Spleen (tissue), 11 donors: ENCODE measurements around the gene APRT. TPM values are rescaled to one million over a fixed set of nuclear protein-coding genes. Genes with fewer than 3 reads are reported as not detected.
A peak's percentile ranks its signal among the peaks of the same experiment; 100 is the strongest.

Experiments used
- DNase-seq: peaks from one replicate; pipeline ENCODE4 v3.0.0-alpha.2; 2020
- H3K27ac ChIP-seq, 8 donors: fragments of 200-600 bp; sonication (generic) in 7 of 8; 1 replicate in 4 of 8; 2 replicates in 4 of 8; pipeline versions ENCODE4 v1.5.0 to v1.8.0; 2016 to 2021; ENCODE audit warnings: inconsistent platforms in 4 of 8, mild to moderate bottlenecking in 4 of 8, moderate library complexity in 1 of 8
- H3K27me3 ChIP-seq, 7 donors: fragments of 200-600 bp; sonication (generic) in 6 of 7; replicated peaks in 1 of 7; 1 replicate in 4 of 7; 2 replicates in 3 of 7; pipeline versions ENCODE4 v1.5.0 to v1.8.0; 2016 to 2021; ENCODE audit warnings: inconsistent platforms in 3 of 7, mild to moderate bottlenecking in 1 of 7
- H3K36me3 ChIP-seq, 6 donors: fragments of 200-600 bp; sonication (generic) in 5 of 6; 1 replicate in 4 of 6; 2 replicates in 2 of 6; pipeline versions ENCODE4 v1.5.0 to v1.8.0; 2016 to 2021; ENCODE audit warnings: inconsistent platforms in 2 of 6
- H3K4me1 ChIP-seq, 6 donors: fragments of 200-600 bp; sonication (generic) in 5 of 6; 1 replicate in 3 of 6; 2 replicates in 3 of 6; pipeline versions ENCODE4 v1.5.0 to v1.8.0; 2016 to 2021; ENCODE audit warnings: inconsistent platforms in 3 of 6
- H3K4me3 ChIP-seq, 8 donors: fragments of 200-600 bp; sonication (generic) in 7 of 8; 1 replicate in 4 of 8; 2 replicates in 4 of 8; pipeline versions ENCODE4 v1.5.0 to v1.8.0; 2016 to 2021; ENCODE audit warnings: inconsistent platforms in 4 of 8, mild to moderate bottlenecking in 4 of 8, moderate library complexity in 2 of 8
- H3K9me3 ChIP-seq, 8 donors: fragments of 200-600 bp; sonication (generic) in 7 of 8; 1 replicate in 4 of 8; 2 replicates in 4 of 8; pipeline versions ENCODE4 v1.5.0 to v1.8.0; 2016 to 2021; ENCODE audit warnings: inconsistent platforms in 4 of 8
- CTCF ChIP-seq, 11 experiments: fragments of 200-600 bp in 7 of 11; fragments of 450-650 bp in 4 of 11; sonication (generic) in 4 of 11; IDR thresholded peaks in 8 of 11; conservative IDR thresholded peaks in 3 of 11; 1 replicate in 7 of 11; 2 replicates in 4 of 11; pipeline versions ENCODE4 v1.4.0 to v1.8.0; 2016 to 2021; ENCODE audit warnings: antibody characterized with exemption in 11 of 11, inconsistent platforms in 4 of 11, mild to moderate bottlenecking in 1 of 11
- POLR2A ChIP-seq, 3 donors: fragments of 450-650 bp; IDR thresholded peaks; one replicate each; pipeline ENCODE4 v1.5.1; 2017; ENCODE audit warnings: antibody characterized with exemption in 3 of 3, mild to moderate bottlenecking in 1 of 3
- POLR2AphosphoS5 ChIP-seq, 3 donors: sonication (generic); formaldehyde crosslinking; IDR thresholded peaks; one replicate each; pipeline ENCODE4 v1.5.1; 2017; ENCODE audit warnings: antibody characterized with exemption in 3 of 3
- WGBS, 5 donors: extraction: QIAGEN DNeasy Blood & Tissue Kit in 3 of 5; methylation state at CpG; one replicate each; pipeline versions ENCODE4 v1.1.5 to v1.1.7; 2013 to 2018; 5-methylcytosine and 5-hydroxymethylcytosine counted together
- intact Hi-C: fragments of 100-400 bp; cut with DNase I; formaldehyde crosslinking; loops from one replicate; pipeline ENCODE4 v1.15.0; 2023; ENCODE audit warnings: low total_unique reads
- polyA plus RNA-seq, 3 donors: library from polyadenylated mRNA; stranded (reverse); fragments of 200-250 nt; gene quantifications; one replicate each; pipeline ENCODE4 v1.2.1, GENCODE V29; 2013
- total RNA-seq, 7 donors: library from RNA; depleted of rRNA in 3 of 7; stranded (reverse); fragments of >200 nt in 3 of 7; fragmentation: NEBNext Ultra II Directional in 4 of 7; extraction: Animal tissue kit (Norgen Biotek cat#: 25700) in 4 of 7; gene quantifications; one replicate each; pipeline versions ENCODE4 v1.1.0 to v1.2.1, GENCODE V29; 2016 to 2021
- donor health status: healthy with polysubstance abuse.
- donor health status: DM: no; HTN: no; CAD: no; lungs with moderate emphysema.
- donor health status: DM: no; HTN: no; CAD: no.
- donor health status: Bipolar disorder and iron deficiency.
- donor health status: healthy.
- donor health status: DM: no; HTN: no; CAD: no.
- donor health status: DM: yes; HTN: yes; CAD: no.

APRT gene
- total and polyA plus RNA-seq, 10 donors: 84.1 to 259 (median 102) TPM

GRCh38 chr16:88822281-88823040 is 10.7 kb upstream of the APRT start:
- Histone ChIP-seq H3K27me3 (no peaks in the 10 kb centered on the region), H3K4me3 (no peak overlapping the region), H3K27ac (no peak overlapping the region), H3K36me3 (peaks cover 0 to 95% (median 29%) of the 10 kb centered on the region in 6 donors), H3K4me1 (no peaks in the 10 kb centered on the region), H3K9me3 (no peaks in the 10 kb centered on the region)
- DNase-seq: no peak
- no peak for TF ChIP-seq CTCF (IDR thresholded peaks at IDR 0.05 in 8 of 11, conservative IDR thresholded peaks at IDR 0.05 in 3 of 11)
- no peak for TF ChIP-seq POLR2AphosphoS5 (IDR thresholded peaks at IDR 0.05)
- TF ChIP-seq POLR2A (IDR thresholded peaks at IDR 0.05): no peak
- 90 to 96% (median 94%) methylated on average over 15 to 24 of the region's 24 CpGs for WGBS, 5 donors
- intact Hi-C loops: no loop called here

- Histone ChIP-seq H3K9me3 (no peaks in the 10 kb centered on the region), H3K4me1 (peaks cover 0 to under 1% (median 0%) of the 10 kb centered on the region in 6 donors), H3K36me3 (peaks cover 0 to 94% (median 24%) of the 10 kb centered on the region in 6 donors), H3K27me3 (no peaks in the 10 kb centered on the region), H3K4me3 (no peak overlapping the region), H3K27ac (no peak overlapping the region)
- 84 to 92% (median 89%) methylated on average over 8 to 22 of the region's 22 CpGs for WGBS, 5 donors
- intact Hi-C loops: no loop called here
- TF ChIP-seq CTCF (IDR thresholded peaks at IDR 0.05 in 8 of 11, conservative IDR thresholded peaks at IDR 0.05 in 3 of 11) (no peak), POLR2AphosphoS5 (IDR thresholded peaks at IDR 0.05) (peak in 1 of 3 donors; percentile 15), POLR2A (IDR thresholded peaks at IDR 0.05) (no peak)
- DNase-seq: no peak
Observed at GRCh38 chr16:88821168-88821850, 9.6 kb upstream of the APRT start.

- Histone ChIP-seq H3K36me3 (peaks cover 0 to 86% (median 24%) of the 10 kb centered on the region in 6 donors), H3K4me3 (no peak overlapping the region), H3K9me3 (no peaks in the 10 kb centered on the region), H3K27me3 (no peaks in the 10 kb centered on the region), H3K4me1 (peaks cover 0 to 8% (median 0%) of the 10 kb centered on the region in 6 donors), H3K27ac (no peak overlapping the region)
- TF ChIP-seq POLR2A (IDR thresholded peaks at IDR 0.05) (no peak), POLR2AphosphoS5 (IDR thresholded peaks at IDR 0.05) (no peak)
- 88 to 95% (median 91%) methylated on average over 10 to 20 of the region's 20 CpGs for WGBS, 5 donors
- intact Hi-C loops: no loop called here
- no peak for DNase-seq
Observed at GRCh38 chr16:88820385-88821025, 8.8 kb upstream of the APRT start.

- Histone ChIP-seq H3K36me3 (peaks cover 0 to 72% (median 20%) of the 10 kb centered on the region in 6 donors), H3K9me3 (no peaks in the 10 kb centered on the region), H3K4me3 (no peak overlapping the region), H3K4me1 (peaks cover 0 to 10% (median 0%) of the 10 kb centered on the region in 6 donors), H3K27me3 (no peaks in the 10 kb centered on the region), H3K27ac (no peak overlapping the region)
- DNase-seq: no peak
- intact Hi-C loops: no loop called here
- WGBS, 5 donors: 81 to 94% (median 88%) methylated on average over 6 to 16 of the region's 16 CpGs
- TF ChIP-seq CTCF (IDR thresholded peaks at IDR 0.05 in 8 of 11, conservative IDR thresholded peaks at IDR 0.05 in 3 of 11) (no peak), POLR2AphosphoS5 (IDR thresholded peaks at IDR 0.05) (no peak), POLR2A (IDR thresholded peaks at IDR 0.05) (no peak)
Observed at GRCh38 chr16:88819126-88819525, 7.4 kb upstream of the APRT start.
